H1 (cell line): Measurements from ENCODE around the gene PACC1. TPM values are rescaled to one million over a fixed set of nuclear protein-coding genes. Genes with fewer than 3 reads are reported as not detected.

Source experiments
- CTCF ChIA-PET: fragments of 300-600 bp; sonication (Branson Sonifier 250); formaldehyde crosslinking; loops from one replicate; lab custom pipeline; 2021; ENCODE audit not compliant: partially characterized antibody; lab: Charles Lee
- POLR2A ChIA-PET: fragments of 300-600 bp; sonication (Branson Sonifier 250); formaldehyde crosslinking; loops from one replicate; lab custom pipeline; 2021; ENCODE audit warnings: inconsistent platforms; ENCODE audit not compliant: partially characterized antibody; lab: Charles Lee
- DNase-seq, 2 experiments: peaks; one replicate each; pipeline versions ENCODE4 v3.0.0 to v3.0.0-alpha.2; 2010 to 2022; ENCODE audit warnings: low spot score in 2 of 2, low read depth in 1 of 2, mixed read lengths in 1 of 2
- FAIRE-seq: peaks from 2 replicates; lab custom pipeline; 2011; peaks lifted over from hg19 to GRCh38; lab: Jason Lieb, UNC
- H2AFZ ChIP-seq: 2 replicates; pipeline ENCODE4 v1.8.1; 2012; ENCODE audit warnings: low read length, inconsistent platforms
- H2AK5ac ChIP-seq: 2 replicates; pipeline ENCODE4 v1.6.1; 2013; ENCODE audit warnings: low read depth, low read length
- H2BK120ac ChIP-seq: replicated peaks from 2 replicates; pipeline ENCODE3; 2013; ENCODE audit warnings: low read depth, low read length, inconsistent platforms
- H2BK12ac ChIP-seq: 2 replicates; pipeline ENCODE4 v1.6.1; 2013; ENCODE audit warnings: low read depth, low read length
- H2BK15ac ChIP-seq: 2 replicates; pipeline ENCODE4 v1.6.1; 2013; ENCODE audit warnings: low read length
- H2BK20ac ChIP-seq: 2 replicates; pipeline ENCODE4 v1.6.1; 2013; ENCODE audit warnings: low read length
- H2BK5ac ChIP-seq: 2 replicates; pipeline ENCODE4 v1.6.1; 2013; ENCODE audit warnings: low read depth, low read length
- H3K14ac ChIP-seq: 2 replicates; pipeline ENCODE4 v1.6.1; 2013; ENCODE audit warnings: inconsistent platforms; ENCODE audit not compliant: insufficient read length
- H3K18ac ChIP-seq: 2 replicates; pipeline ENCODE4 v1.6.1; 2013; ENCODE audit warnings: low read length; ENCODE audit errors: extremely low read depth
- H3K23ac ChIP-seq: 2 replicates; pipeline ENCODE4 v1.6.1; 2013; ENCODE audit warnings: inconsistent platforms; ENCODE audit not compliant: insufficient read length
- H3K23me2 ChIP-seq: 2 replicates; pipeline ENCODE4 v1.6.1; 2013; ENCODE audit warnings: low read depth, low read length
- H3K27ac ChIP-seq: 2 replicates; pipeline ENCODE4 v1.6.1; 2011; ENCODE audit warnings: low read depth, low read length, inconsistent platforms
- H3K27me3 ChIP-seq, 4 experiments: replicated peaks in 1 of 4; 1 replicate in 1 of 4; 2 replicates in 3 of 4; pipeline versions ENCODE4 v1.6.1 to v1.8.1; 2011 to 2013; ENCODE audit warnings: low read length in 3 of 4, mild to moderate bottlenecking in 3 of 4, inconsistent platforms in 2 of 4, mixed read lengths in 2 of 4, moderate library complexity in 1 of 4; ENCODE audit not compliant: control insufficient read depth in 3 of 4, insufficient read depth in 3 of 4; ENCODE audit errors: extremely low read depth in 1 of 4
- H3K36me3 ChIP-seq, 4 experiments: 2 replicates each; pipeline versions ENCODE4 v1.6.1 to v1.8.1; 2011 to 2013; ENCODE audit warnings: mild to moderate bottlenecking in 4 of 4, low read length in 3 of 4, moderate library complexity in 2 of 4, control low read depth in 1 of 4, inconsistent platforms in 1 of 4; ENCODE audit not compliant: insufficient read depth in 4 of 4, control insufficient read depth in 2 of 4
- H3K4ac ChIP-seq: replicated peaks from 2 replicates; pipeline ENCODE3; 2013; ENCODE audit warnings: low read length, low read depth, mixed read lengths, inconsistent platforms; ENCODE audit not compliant: insufficient read length
- H3K4me1 ChIP-seq, 4 experiments: replicated peaks in 1 of 4; 1 replicate in 1 of 4; 2 replicates in 3 of 4; pipeline versions ENCODE4 v1.6.1 to v1.8.1; 2011 to 2013; ENCODE audit warnings: low read length in 3 of 4, inconsistent platforms in 2 of 4, mixed read lengths in 1 of 4; ENCODE audit not compliant: insufficient read depth in 4 of 4, control insufficient read depth in 3 of 4
- H3K4me2 ChIP-seq, 2 experiments: 2 replicates each; pipeline versions ENCODE4 v1.6.1 to v1.8.1; 2011 to 2013; ENCODE audit warnings: low read depth in 2 of 2, low read length in 2 of 2, control low read depth in 1 of 2, inconsistent platforms in 1 of 2, mild to moderate bottlenecking in 1 of 2; ENCODE audit not compliant: insufficient read depth in 1 of 2
- H3K4me3 ChIP-seq, 4 experiments: fragments of 200-600, 300-600 bp in 1 of 4; sonication (generic), shearing (Covaris generic), sonication (Bioruptor Twin) in 1 of 4; 2 replicates each; pipeline versions ENCODE4 v1.5.1 to v1.8.1; 2011 to 2016; ENCODE audit warnings: low read length in 4 of 4, low read depth in 3 of 4, control low read depth in 2 of 4, inconsistent platforms in 2 of 4, mild to moderate bottlenecking in 2 of 4, mixed read lengths in 1 of 4, moderate library complexity in 1 of 4; ENCODE audit not compliant: insufficient read depth in 2 of 4; ENCODE audit errors: extremely low read depth in 1 of 4
- H3K56ac ChIP-seq: replicated peaks from 2 replicates; pipeline ENCODE3; 2013; ENCODE audit warnings: low read depth, mild to moderate bottlenecking, mixed read lengths, low read length, inconsistent platforms; ENCODE audit not compliant: insufficient read length
- H3K79me1 ChIP-seq: 2 replicates; pipeline ENCODE4 v1.6.1; 2013; ENCODE audit warnings: low read depth, low read length, control low read depth
- H3K79me2 ChIP-seq, 2 experiments: 2 replicates each; pipeline versions ENCODE4 v1.6.1 to v1.8.1; 2012 to 2013; ENCODE audit warnings: low read length in 2 of 2, mild to moderate bottlenecking in 2 of 2, inconsistent platforms in 1 of 2; ENCODE audit not compliant: insufficient read depth in 2 of 2, control insufficient read depth in 1 of 2
- H3K9ac ChIP-seq, 4 experiments: replicated peaks in 1 of 4; 1 replicate in 1 of 4; 2 replicates in 3 of 4; pipeline versions ENCODE4 v1.6.1 to v1.8.1; 2011 to 2013; ENCODE audit warnings: low read depth in 3 of 4, low read length in 3 of 4, control low read depth in 2 of 4, mild to moderate bottlenecking in 2 of 4, moderate library complexity in 2 of 4, inconsistent platforms in 1 of 4; ENCODE audit errors: extremely low read depth in 1 of 4
- H3K9me3 ChIP-seq, 2 experiments: 2 replicates each; pipeline versions ENCODE4 v1.6.1 to v1.8.1; 2012 to 2013; ENCODE audit warnings: mild to moderate bottlenecking in 2 of 2, moderate library complexity in 2 of 2, control low read depth in 1 of 2, inconsistent platforms in 1 of 2, low read depth in 1 of 2, low read length in 1 of 2, mixed read lengths in 1 of 2; ENCODE audit not compliant: insufficient read depth in 2 of 2
- H4K20me1 ChIP-seq, 2 experiments: replicated peaks in 1 of 2; 2 replicates each; pipeline versions ENCODE3 to v1.8.1; 2011 to 2013; ENCODE audit warnings: inconsistent platforms in 2 of 2, low read length in 2 of 2, mild to moderate bottlenecking in 1 of 2; ENCODE audit not compliant: insufficient read depth in 2 of 2, control insufficient read depth in 1 of 2
- H4K5ac ChIP-seq: 2 replicates; pipeline ENCODE4 v1.6.1; 2013; ENCODE audit warnings: low read length, low read depth, mixed read lengths, inconsistent platforms; ENCODE audit not compliant: insufficient read length
- H4K8ac ChIP-seq: 2 replicates; pipeline ENCODE4 v1.8.0; 2013; ENCODE audit warnings: mild to moderate bottlenecking, moderate library complexity, low read length, inconsistent platforms; ENCODE audit not compliant: insufficient read depth; ENCODE audit errors: extremely low read depth
- H4K91ac ChIP-seq: replicated peaks from 2 replicates; pipeline ENCODE3; 2013; ENCODE audit warnings: low read length, mixed read lengths, inconsistent platforms; ENCODE audit not compliant: insufficient read length
- CREB1 ChIP-seq: IDR thresholded peaks from 2 replicates; pipeline ENCODE4 v1.6.1; 2012; ENCODE audit warnings: inconsistent platforms
- RAD21 ChIP-seq, 2 experiments: IDR thresholded peaks in 1 of 2; conservative IDR thresholded peaks in 1 of 2; 2 replicates each; pipeline ENCODE4 v1.6.1; 2011; ENCODE audit warnings: low read depth in 2 of 2, low read length in 2 of 2, improper control_type of control experiment in 1 of 2, inconsistent platforms in 1 of 2, mild to moderate bottlenecking in 1 of 2, moderate library complexity in 1 of 2
- WGBS, 2 experiments: shearing (Covaris generic) in 1 of 2; methylation state at CpG; one replicate each; pipeline versions ENCODE4 v1.1.6 to v1.1.7; 2013 to 2015; ENCODE audit warnings: low lambda C conversion rate in 2 of 2, mixed read lengths in 2 of 2, inconsistent platforms in 1 of 2, low coverage in 1 of 2, missing lambda C conversion rate in 1 of 2; ENCODE audit not compliant: insufficient replicate concordance in 2 of 2, insufficient coverage in 1 of 2, insufficient read length in 1 of 2; ENCODE audit errors: extremely low coverage in 1 of 2, missing lambda C conversion rate in 1 of 2; 5-methylcytosine and 5-hydroxymethylcytosine counted together
- polyA plus RNA-seq, 7 experiments: library from polyadenylated mRNA; depleted of rRNA in 3 of 7; stranded (reverse) in 5 of 7; unstranded in 2 of 7; fragments of >200 nt in 5 of 7; fragments of 200-250 nt in 2 of 7; gene quantifications; 1 replicate in 5 of 7; 2 replicates in 1 of 7; 4 replicates in 1 of 7; pipeline versions ENCODE4 v1.2.1 to v1.2.3, GENCODE V29; 2011 to 2013; ENCODE audit warnings: missing spikeins in 2 of 7, mixed read lengths in 2 of 7
- total RNA-seq: library from RNA; stranded (reverse); fragmentation: NEBNext Ultra II Directional; extraction: Animal tissue kit (Norgen Biotek cat#: 25700); gene quantifications from 2 replicates; pipeline ENCODE4 v1.2.1, GENCODE V29; 2021
- TF ChIP-seq, protein P1 (sequence below), 3 experiments: IDR thresholded peaks; 1 replicate in 2 of 3; 2 replicates in 1 of 3; pipeline versions ENCODE4 v1.5.1 to v1.6.1; 2011; ENCODE audit warnings: low read length in 3 of 3, mild to moderate bottlenecking in 3 of 3, inconsistent platforms in 2 of 3, low read depth in 1 of 3, moderate library complexity in 1 of 3; ENCODE audit not compliant: insufficient read depth in 1 of 3; ENCODE audit errors: control extremely low read depth in 1 of 3

Gene PACC1
- total and polyA plus RNA-seq, 2 of the 8 experiments (the other 6 are each of a cell fraction or from before 2014, with no cell fraction given) = 18.8 to 23.5 TPM

DNA sequence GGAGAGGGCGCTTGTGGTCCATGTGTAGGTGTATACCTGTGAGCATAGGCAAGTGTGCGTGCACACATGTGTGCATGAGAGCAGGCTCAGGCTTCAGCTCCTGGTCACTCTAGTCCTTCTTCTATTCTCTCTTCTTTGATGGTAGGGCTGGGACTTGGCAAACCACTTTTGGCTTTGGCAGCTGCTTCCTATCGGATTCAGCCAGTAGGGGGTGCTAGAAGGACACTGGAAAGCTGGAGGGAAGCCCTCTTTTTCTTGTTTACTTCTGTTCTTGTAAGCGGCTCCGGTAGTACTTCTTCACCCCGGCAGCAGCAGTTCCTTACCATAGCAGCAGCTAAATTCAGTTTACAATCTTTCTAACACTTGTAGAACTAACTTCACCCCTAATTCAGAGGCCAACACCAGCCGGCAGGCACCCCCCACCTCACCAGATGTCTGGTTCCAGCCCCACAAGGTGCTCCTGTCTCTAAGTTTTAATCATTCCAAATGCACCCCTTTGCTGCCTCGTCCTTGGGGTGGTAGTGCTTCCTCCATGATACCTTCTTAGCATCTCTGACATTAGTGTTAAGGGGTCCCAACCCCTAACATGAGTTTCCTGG is 43.2 kb upstream of the PACC1 start:
- H3K27ac ChIP-seq = no peak overlapping the region
- H3K9me3 ChIP-seq = no peaks in the 10 kb centered on the region
- no peaks in the 10 kb centered on the region for H3K79me2 ChIP-seq
- no peaks in the 10 kb centered on the region for H3K27me3 ChIP-seq
- no peak overlapping the region for H3K18ac ChIP-seq
- 59% methylated on average over 8 of the region's 8 CpGs; no CpG with 5 or more reads in 1 of the 2 experiments for WGBS, 2 experiments
- FAIRE-seq = peak; percentile 88
- no peaks in the 10 kb centered on the region for H3K36me3 ChIP-seq
- H2BK20ac ChIP-seq = no peak overlapping the region
- ChIA-PET CTCF (interaction anchor here (0.6 to 7.7 kb wide), 72 partner anchors 8 to 777 kb away, joined by 3 to 143 read pairs (median 4); partner anchors contain the start of genes NENF, NSL1, PACC1 and TATDN3), POLR2A (interaction anchor here (1.0 kb wide), 1 partner anchor 151 kb away, joined by 3 read pairs; the partner anchor contains the start of gene ATF3)
- H2AK5ac ChIP-seq = no peak overlapping the region
- H3K79me1 ChIP-seq = no peaks in the 10 kb centered on the region
- no peak overlapping the region for H2BK120ac ChIP-seq
- H4K8ac ChIP-seq = no peak overlapping the region
- peaks cover 0 to 4% (median 2%) of the 10 kb centered on the region in 4 experiments; a peak in 3 of 7 replicates for H3K4me1 ChIP-seq
- no peak overlapping the region for H3K4me2 ChIP-seq
- peak; percentile 63 to 92 for DNase-seq
- no peak overlapping the region for H3K4me3 ChIP-seq
- no peak overlapping the region for H3K23ac ChIP-seq
- H4K20me1 ChIP-seq = no peaks in the 10 kb centered on the region
- H2AFZ ChIP-seq = no peak overlapping the region
- H3K9ac ChIP-seq = no peak overlapping the region
- H4K91ac ChIP-seq = no peak overlapping the region
- H2BK5ac ChIP-seq = no peak overlapping the region
- H3K23me2 ChIP-seq = no peaks in the 10 kb centered on the region
- no peak overlapping the region for H3K56ac ChIP-seq
- H4K5ac ChIP-seq = no peak overlapping the region
- H3K4ac ChIP-seq = no peak overlapping the region
- H3K14ac ChIP-seq = no peak overlapping the region
- no peak overlapping the region for H2BK15ac ChIP-seq
- no peak overlapping the region for H2BK12ac ChIP-seq
- TF ChIP-seq CREB1 (no peak), RAD21 (IDR thresholded peaks at IDR 0.05 in 1 of 2, conservative IDR thresholded peaks at IDR 0.05 in 1 of 2; ENCODE audit: low read depth in 2 of 2, low read length in 2 of 2) (peak; percentile 88 to 93)
- TF ChIP-seq, protein P1, sequence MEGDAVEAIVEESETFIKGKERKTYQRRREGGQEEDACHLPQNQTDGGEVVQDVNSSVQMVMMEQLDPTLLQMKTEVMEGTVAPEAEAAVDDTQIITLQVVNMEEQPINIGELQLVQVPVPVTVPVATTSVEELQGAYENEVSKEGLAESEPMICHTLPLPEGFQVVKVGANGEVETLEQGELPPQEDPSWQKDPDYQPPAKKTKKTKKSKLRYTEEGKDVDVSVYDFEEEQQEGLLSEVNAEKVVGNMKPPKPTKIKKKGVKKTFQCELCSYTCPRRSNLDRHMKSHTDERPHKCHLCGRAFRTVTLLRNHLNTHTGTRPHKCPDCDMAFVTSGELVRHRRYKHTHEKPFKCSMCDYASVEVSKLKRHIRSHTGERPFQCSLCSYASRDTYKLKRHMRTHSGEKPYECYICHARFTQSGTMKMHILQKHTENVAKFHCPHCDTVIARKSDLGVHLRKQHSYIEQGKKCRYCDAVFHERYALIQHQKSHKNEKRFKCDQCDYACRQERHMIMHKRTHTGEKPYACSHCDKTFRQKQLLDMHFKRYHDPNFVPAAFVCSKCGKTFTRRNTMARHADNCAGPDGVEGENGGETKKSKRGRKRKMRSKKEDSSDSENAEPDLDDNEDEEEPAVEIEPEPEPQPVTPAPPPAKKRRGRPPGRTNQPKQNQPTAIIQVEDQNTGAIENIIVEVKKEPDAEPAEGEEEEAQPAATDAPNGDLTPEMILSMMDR (IDR thresholded peaks at IDR 0.05; ENCODE audit: control extremely low read depth in 1 of 3, insufficient read depth in 1 of 3, low read depth in 1 of 3, low read length in 3 of 3) = peak; percentile 65 to 94 (median 89)
